GM18505 (cell line): ENCODE results near the gene ZFAND3.

ENCODE experiments used
- ATAC-seq: cut with Tn5 transposase; IDR thresholded peaks from one replicate; pipeline ENCODE4 v1.9.1; 2021; ENCODE audit not compliant: unreplicated experiment
- POLR2A ChIP-seq: IDR thresholded peaks from 4 replicates; pipeline ENCODE4 v1.6.1; 2011; ENCODE audit warnings: borderline replicate concordance; ENCODE audit not compliant: insufficient read depth, insufficient read length; ENCODE audit errors: extremely low read depth

Gene ZFAND3

DNA sequence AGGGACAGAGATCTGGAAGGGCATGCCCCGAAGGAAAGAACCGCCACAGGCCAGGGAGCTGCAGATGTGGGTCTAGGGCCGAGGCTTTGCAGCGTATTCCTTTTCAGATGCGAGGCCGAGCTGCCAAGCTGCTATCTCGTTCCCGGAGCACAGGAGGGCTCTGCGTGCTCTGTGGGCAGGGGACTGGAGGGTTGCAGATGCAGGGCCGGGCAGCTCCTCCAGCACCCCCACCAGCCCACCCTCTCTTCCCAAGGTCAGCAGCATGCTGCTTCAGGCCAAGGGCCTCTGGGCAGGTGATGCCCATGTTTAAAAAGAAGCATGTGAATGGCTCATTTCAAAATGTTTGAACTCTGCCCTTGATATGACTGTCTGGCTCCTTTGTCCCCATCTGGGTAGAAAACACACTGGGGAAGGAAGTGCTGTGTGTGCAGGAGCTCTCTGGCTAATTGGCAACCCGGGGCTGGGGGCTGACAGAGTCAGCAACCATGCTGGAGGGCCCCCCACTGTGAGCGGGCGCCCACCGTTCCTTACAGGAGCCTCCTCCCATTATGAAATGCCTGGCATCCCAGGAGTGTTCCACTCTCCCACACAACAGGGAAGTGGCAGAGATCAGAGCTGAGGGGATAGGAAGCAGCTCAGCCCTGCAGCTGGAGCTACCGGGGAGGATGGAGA, 353.3 kb downstream of the ZFAND3 start:
- ATAC-seq: no peak
- TF ChIP-seq POLR2A: no peak

GRCh38 chr6:38173909-38174308, 354.4 kb downstream of the ZFAND3 start:
- ATAC-seq: no peak

GRCh38 chr6:38174315-38174714, 354.8 kb downstream of the ZFAND3 start:
- ATAC-seq: no peak
- TF ChIP-seq POLR2A: no peak

More at GRCh38 chr6:38173909-38174308, 354.4 kb downstream of the ZFAND3 start:
- no peak for TF ChIP-seq POLR2A

- no peak for ATAC-seq
- TF ChIP-seq POLR2A: no peak
Observed at GRCh38 chr6:38174806-38175495, 355.4 kb downstream of the ZFAND3 start.

GRCh38 chr6:38175786-38176185, 356.3 kb downstream of the ZFAND3 start:
- TF ChIP-seq POLR2A: no peak
- no peak for ATAC-seq

- no peak for ATAC-seq
- no peak for TF ChIP-seq POLR2A
Observed at GRCh38 chr6:38176797-38177751, 357.5 kb downstream of the ZFAND3 start.

- no peak for ATAC-seq
- no peak for TF ChIP-seq POLR2A
Observed at GRCh38 chr6:38177882-38178583, 358.5 kb downstream of the ZFAND3 start.

DNA sequence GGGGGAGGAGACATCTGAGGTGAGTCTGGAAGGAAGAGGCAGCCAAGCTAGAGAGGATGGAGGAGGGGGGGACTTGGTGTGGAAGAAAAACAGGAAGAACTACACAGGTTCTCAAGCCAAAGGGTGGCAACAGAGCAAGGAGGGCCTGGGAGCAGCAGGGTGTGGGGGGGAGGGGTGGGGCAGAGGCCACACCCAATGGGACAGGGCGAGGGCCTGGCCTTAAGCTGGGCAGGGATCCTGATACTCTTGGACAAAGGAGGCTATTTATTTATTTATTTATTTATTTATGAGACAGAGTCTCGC, 359.0 kb downstream of the ZFAND3 start:
- TF ChIP-seq POLR2A: no peak

GRCh38 chr6:38179300-38179699, 359.8 kb downstream of the ZFAND3 start:
- ATAC-seq: no peak

More for the DNA sequence above, 359.0 kb downstream of the ZFAND3 start:
- no peak for ATAC-seq

DNA sequence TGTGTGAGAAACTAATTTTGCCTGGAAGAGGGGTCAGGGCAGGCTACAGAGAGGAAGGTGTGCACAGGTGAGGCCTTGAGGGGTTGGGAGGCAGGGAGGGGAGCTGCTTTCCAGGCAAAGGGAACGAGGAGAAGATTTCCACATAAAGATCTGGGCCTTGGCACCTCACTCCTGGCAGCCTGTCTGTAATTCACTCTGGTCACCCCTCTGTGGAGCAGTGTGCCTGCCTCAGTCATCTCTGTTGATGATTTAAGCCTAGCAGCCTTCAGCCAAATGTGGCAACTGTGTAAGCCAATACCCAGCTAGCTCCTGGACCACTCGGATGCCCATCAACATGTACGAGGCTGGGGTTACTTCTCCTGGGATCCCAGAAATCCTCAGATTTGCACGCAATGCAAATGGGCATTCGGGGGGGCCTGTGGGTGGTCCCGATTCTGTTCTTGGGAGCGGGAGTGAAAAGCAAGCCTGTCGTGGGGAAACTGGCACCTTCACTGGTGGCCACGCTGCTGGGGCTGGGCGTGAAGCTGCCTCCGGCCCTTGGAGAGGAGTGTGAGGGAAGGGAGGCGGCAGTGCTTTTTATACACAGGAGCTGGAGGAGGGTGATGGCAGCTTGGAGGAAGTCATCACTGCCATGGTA, 360.4 kb downstream of the ZFAND3 start:
- no peak for ATAC-seq

More at GRCh38 chr6:38179300-38179699, 359.8 kb downstream of the ZFAND3 start:
- no peak for TF ChIP-seq POLR2A

GRCh38 chr6:38180586-38180985, 361.1 kb downstream of the ZFAND3 start:
- no peak for ATAC-seq
- no peak for TF ChIP-seq POLR2A

More for the DNA sequence above, 360.4 kb downstream of the ZFAND3 start:
- TF ChIP-seq POLR2A: no peak

DNA sequence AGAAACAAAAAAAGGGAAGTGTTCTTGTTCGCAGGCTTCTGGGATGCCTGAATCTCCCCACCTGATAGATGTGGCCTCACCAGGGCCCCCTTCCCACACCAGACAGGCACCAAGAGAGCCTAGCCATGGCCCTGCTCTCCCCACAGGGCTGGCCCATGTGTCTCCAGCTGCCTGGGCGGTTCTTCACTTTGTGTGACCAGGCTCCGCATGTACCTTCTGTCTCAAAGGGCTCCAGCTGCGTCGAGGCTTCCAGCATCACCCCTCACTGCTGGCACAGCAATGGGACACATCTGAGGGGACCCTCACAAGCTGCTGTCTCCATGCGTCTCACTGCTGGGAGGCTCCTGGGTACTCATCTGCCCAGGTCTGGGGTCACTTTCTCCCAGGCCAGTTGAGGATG, 362.9 kb downstream of the ZFAND3 start:
- no peak for TF ChIP-seq POLR2A
- ATAC-seq: no peak

GRCh38 chr6:38183856-38184584, 364.5 kb downstream of the ZFAND3 start:
- no peak for ATAC-seq
- TF ChIP-seq POLR2A: no peak
